Renal cortex interstitium (tissue), 11 donors: Measurements from ENCODE around the gene C10orf90. TPM values are rescaled to one million over a fixed set of nuclear protein-coding genes. Genes with fewer than 3 reads are reported as not detected.
"Not testable (repeated sequence)": the region's sequence is repeated elsewhere in the genome, so short reads cannot be mapped to it uniquely, and the experiment has no call there.

Experiments
- DNase-seq, 11 donors: peaks; one replicate each; pipeline ENCODE4 v3.0.0-alpha.2; 2013; ENCODE audit warnings: low read depth in 9 of 11, low spot score in 4 of 11; ENCODE audit errors: extremely low read depth in 1 of 11
- polyA plus RNA-seq, 3 donors: library from polyadenylated mRNA; unstranded; fragments of 120-200 nt; gene quantifications; one replicate each; pipeline ENCODE4 v1.2.1, GENCODE V29; 2013; ENCODE audit not compliant: insufficient read length in 3 of 3

The C10orf90 gene
- polyA plus RNA-seq, 3 donors: 0.52 to 0.70 (median 0.70) TPM

- no peak for DNase-seq
These were observed 105.1 kb downstream of the C10orf90 start for GRCh38 chr10:126565441-126565840.

- no peak for DNase-seq
These were observed 106.1 kb downstream of the C10orf90 start for GRCh38 chr10:126564326-126564888.

DNA sequence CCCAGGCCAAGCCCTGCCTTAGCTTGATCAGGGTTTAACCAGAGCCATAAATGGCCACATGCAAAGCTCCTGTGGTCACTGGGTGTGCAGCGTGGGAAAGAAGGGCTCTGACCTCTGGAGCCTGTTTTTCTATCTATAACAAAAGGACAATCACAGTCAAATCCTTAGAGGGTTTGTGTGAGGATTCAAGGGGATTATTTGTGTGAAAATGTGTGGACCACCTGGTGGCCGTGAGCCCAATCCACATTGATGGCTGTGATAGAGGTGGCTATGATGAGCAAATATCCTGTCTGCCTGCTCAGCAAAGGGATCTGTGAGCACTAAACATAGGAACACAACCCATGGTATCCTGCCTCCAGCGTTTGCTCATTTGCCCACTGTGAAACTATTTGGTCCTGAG is 107.1 kb downstream of the C10orf90 start:
- DNase-seq: no peak

DNA sequence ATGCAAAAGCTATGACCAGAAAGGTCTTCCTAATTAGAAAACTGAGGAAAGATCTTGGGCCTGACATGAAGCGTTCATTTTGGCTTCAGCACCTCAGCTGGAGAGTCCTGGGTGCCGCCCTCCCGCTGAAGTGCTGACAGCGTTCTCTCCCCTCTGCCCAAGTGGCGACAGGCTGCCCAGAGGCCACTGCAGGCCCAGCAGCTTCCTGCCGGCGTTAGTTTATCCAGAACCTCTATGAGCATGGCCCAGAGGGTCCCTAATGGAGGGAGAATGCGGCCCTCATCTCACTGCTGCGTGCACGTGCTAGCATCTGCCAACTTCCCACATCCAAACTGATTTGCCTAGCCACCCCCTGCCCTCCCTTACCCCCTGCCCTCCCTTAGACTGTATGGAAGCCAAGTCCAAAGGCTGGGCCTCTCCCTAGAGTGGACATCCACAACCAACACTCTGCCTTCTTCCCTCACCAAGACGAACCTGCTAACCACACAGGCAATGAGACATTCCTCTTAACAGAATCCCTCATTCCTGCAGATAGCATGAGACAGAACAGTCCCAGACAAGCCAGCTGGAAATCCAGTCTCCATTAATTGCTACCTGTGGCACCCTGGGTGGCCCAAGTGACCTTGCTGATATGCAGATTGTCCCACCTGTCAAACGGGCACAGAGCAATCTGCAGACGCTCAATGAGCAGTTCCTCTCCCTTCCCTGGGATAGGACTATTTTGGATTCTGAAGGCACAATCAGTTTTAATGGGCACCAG is 108.4 kb downstream of the C10orf90 start:
- DNase-seq: no peak

DNA sequence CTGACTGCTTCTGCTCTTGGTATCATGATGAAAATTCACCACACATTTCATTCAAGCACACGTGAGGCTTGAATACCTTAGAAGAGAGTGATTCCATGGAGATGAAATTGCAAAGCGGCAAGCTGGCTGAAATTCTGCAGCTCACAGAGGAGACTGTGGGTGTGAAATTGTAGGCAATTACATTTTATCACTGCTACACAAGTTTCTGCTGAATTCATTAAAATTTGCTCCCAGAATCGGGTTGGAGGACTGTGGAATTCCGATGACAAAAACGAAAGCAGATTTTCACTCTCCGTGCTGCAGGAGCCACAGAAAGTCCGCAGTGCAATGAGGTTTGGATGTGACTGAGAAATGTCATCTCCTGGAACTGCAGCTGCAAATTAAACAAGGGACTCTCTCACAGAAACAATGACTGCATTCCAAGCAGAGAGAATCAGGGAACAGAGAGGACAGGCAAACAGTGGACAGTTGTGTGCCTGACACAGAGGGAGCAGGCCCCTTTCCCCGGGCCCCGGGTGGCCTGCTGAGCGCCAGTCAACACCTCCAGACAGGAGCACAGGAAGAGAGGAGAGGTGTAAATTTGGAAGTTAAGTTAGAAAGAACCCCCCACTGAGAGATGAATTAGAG is 109.1 kb downstream of the C10orf90 start:
- no peak for DNase-seq

DNA sequence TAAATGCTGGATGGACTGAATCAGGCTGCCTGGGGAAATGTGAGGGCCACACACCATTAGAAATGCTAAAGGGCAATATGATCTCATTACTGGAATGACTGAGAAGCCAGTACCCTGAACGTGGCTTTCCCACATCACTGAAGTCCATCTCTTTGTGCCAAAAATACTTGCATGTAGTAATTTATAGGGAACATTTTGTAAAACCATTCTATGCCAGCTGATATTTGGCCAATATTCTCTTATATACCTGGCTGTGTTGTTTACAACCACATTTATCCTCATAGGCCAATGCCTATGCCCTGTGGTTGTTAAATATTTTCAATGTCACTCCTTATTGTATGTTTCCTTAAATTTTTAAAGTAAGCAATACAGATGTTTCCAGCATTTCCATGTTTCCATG is 111.6 kb downstream of the C10orf90 start:
- DNase-seq: no peak

DNA sequence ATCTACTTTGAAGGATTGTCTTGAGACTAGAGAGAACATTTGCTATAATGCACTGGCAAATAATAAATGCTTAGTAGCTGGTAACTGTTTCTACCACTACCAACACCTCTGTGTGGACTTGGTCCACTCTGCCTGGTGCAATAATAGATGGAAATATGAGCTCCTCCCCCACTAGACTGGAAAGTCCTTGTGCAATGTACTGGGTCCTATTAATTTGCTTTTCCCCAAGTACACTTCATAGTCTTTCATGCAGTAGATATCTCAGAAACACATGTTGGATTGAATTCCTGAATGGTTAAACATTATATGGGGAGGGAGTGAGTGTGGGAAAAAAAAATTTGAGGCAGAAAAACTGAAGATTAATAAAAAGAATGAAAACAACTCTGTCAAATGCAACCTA is 119.3 kb downstream of the C10orf90 start:
- DNase-seq: no peak

DNA sequence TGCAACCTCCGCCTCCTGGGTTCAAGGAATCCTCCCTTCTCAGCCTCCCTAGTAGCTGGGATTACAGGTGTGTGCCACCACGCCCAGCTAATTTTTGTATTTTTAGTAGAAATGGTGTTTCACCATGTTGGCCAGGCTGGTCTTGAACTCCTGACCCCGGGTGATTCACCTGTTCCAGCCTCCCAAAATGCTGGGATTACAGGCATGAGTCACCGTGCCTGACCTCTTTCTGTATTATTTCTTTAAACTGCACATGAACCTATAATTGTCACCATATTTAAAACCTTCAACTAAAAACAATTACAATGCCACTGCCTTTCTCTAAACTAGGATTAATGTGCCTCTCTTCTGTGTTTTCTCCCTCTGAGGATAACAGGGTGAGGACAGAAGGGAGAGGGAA is 119.9 kb downstream of the C10orf90 start:
- not testable (repeated sequence) for DNase-seq

DNA sequence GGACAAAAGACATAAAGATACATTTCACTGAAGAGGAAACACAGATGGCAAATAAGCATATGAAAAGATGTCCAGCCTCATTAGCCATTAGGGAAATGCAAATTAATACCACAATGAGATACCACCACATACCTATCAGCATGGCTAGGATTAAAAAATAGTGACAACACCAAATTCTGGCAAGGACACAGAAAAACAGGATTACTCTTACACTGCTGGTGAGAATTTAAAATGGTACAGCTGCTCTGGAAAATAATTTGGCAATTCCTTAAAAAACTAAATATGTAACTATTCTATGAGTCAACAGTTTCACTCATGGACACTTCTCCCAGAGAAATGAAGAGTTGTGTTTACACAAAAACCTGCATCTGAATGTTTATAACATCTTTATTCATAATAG is 121.1 kb downstream of the C10orf90 start:
- no peak for DNase-seq

- DNase-seq: no peak
These were observed 125.9 kb downstream of the C10orf90 start for GRCh38 chr10:126544565-126544964.

- DNase-seq: no peak
These were observed 131.9 kb downstream of the C10orf90 start for GRCh38 chr10:126538439-126539135.

GRCh38 chr10:126536656-126537055 is 133.8 kb downstream of the C10orf90 start:
- DNase-seq: no peak

DNA sequence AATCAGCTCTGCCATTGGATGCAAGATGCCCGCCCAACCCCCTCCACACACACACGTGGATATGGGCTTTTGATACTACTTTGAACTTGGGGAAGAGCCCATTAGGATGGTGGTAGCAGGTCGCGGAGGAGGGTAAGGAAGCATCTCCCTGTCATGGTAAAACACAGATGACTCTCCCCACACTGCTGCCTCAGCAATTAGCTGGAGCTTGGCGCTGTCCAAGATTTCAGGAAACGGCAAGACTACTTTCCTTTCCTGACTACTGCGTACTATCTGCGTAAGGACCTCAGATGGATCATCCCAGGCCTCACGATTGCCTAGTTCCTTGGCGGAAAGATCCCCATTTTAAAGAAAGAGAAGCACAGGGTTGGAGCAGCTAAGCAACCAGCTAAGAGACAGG is 134.3 kb downstream of the C10orf90 start:
- peak in 5 of 11 donors; percentile 17 to 36 (median 34) for DNase-seq

DNA sequence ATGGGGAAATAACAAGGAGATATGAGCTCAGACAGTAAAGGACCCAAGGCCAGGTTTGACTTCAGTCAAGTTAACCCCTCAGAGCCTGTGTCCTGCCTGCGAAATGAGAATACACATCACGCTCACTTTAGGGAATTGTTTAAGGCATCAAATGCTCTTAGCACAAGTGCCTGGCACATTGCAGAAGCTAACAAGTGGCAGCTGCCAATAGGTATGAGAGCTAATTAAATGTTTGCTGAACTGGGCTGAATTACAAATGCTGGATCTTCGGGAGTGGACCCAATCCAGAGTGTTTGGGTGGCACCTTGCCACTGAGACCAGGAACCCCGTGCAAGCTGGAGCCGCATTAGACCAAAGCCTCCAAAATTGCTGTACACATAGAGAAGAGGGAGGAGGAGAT is 136.8 kb downstream of the C10orf90 start:
- DNase-seq: no peak

DNA sequence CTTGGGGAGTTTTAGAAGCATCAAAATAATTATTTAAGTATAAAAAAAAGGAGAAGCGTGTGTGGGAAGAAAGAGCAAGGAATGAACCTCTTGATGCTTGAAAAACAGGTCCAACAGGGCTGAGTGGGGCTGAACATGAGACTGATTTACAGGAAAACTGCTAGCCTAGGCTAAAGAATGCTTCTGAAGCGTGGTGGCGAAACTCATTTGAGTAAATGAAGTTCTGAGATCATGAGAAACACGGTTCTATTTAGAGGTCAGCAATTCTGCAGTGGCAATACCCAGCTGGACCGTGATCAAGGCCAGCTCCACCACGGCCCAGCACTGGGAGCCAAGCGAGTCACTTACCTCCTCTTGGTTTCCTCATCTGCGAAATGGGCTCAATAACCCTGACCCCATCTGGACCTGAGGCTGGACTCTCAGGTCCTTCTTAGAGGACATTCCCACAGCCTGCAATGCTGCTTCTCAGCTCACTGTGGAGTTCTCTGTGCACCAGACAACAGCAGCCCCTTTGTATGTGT is 142.1 kb downstream of the C10orf90 start:
- no peak for DNase-seq

- no peak for DNase-seq
These were observed 142.7 kb downstream of the C10orf90 start for GRCh38 chr10:126527645-126528314.

DNA sequence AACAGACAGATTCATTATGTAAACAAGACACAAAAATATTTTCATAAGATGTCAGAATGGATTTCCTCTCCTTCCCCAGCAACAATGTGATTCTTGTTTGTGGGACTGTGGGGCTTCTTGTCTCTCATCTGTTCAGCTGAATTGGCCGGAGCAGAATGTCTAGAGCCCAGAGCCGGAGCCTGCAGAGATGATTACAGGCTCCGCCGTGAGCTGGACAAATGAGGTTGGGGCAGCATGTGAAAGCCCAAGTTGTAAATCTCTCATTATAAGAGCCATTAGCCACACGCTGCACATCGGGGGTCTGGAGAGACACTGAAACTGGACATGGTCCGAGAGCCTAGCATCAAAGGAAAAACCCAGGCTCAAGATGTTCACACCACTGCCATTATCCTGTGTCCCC is 145.2 kb downstream of the C10orf90 start:
- no peak for DNase-seq

DNA sequence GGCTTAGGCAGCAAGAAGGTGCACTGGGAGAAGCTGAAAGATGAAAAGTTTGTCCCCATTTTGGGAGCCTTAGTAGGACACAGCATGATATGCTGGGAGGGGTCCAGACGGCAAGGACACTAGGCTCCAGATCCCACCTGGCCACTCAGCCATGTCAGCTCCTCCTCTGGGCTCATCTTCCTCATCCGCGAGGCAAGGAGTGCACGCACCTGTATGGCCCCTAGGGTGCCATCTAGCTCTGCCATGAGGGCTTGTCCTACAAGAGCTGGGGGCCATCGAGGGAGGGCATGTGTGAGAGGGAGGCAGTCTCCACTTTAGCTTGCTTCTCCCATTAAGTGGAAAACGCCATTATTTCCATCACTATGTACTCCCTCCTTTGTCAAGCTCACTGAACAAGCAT is 146.0 kb downstream of the C10orf90 start:
- DNase-seq: no peak

DNA sequence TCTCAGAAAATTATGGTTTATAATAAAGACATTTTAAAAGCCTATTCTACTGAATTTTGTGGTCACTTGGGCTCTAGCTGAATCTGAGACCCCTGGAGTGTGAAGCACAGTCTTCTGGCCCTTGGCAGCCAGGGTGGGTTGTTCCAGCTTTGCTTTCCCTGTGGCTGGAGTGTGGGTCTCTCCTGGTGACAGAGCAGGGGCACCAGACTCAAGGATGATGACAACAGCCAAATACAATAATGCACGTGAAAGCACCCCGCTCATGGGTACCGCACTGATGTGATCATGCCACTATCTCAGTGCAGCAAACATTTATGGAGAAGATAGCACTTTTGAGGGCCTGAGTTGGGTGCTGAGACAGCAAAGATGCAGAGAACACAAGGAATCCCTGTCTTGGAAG is 147.4 kb downstream of the C10orf90 start:
- no peak for DNase-seq
